Measurements from ENCODE around the gene CD248.
"Not testable (repeated sequence)": the region's sequence is repeated elsewhere in the genome, so short reads cannot be mapped to it uniquely, and the experiment has no call there.

Gene CD248

GRCh38 chr11:66329165-66329673, 12.4 kb upstream of the CD248 start:
- in situ Hi-C loops (cut with HindIII; ENCODE audit: low sequenced_read_pairs), result no loop called here

- in situ Hi-C loops (cut with HindIII; ENCODE audit: low sequenced_read_pairs), result no loop called here
Measured at GRCh38 chr11:66328302-66329144, 11.7 kb upstream of the CD248 start.

- in situ Hi-C loops (cut with HindIII; ENCODE audit: low sequenced_read_pairs), result no loop called here
Measured at GRCh38 chr11:66328031-66328301, 11.1 kb upstream of the CD248 start.

GRCh38 chr11:66327171-66328030, 10.6 kb upstream of the CD248 start:
- in situ Hi-C loops (cut with HindIII; ENCODE audit: low sequenced_read_pairs), result no loop called here

- in situ Hi-C loops (cut with HindIII; ENCODE audit: low sequenced_read_pairs), result no loop called here
Measured at GRCh38 chr11:66326261-66327111, 9.6 kb upstream of the CD248 start.

- in situ Hi-C loops (cut with HindIII; ENCODE audit: low sequenced_read_pairs), result no loop called here
Measured at GRCh38 chr11:66325263-66325671, 8.4 kb upstream of the CD248 start.

- in situ Hi-C loops (cut with HindIII; ENCODE audit: low sequenced_read_pairs), result no loop called here
Measured at GRCh38 chr11:66324664-66325063, 7.8 kb upstream of the CD248 start.

GRCh38 chr11:66323684-66324083, 6.8 kb upstream of the CD248 start:
- in situ Hi-C loops (cut with HindIII; ENCODE audit: low sequenced_read_pairs), result no loop called here

- in situ Hi-C loops (cut with HindIII; ENCODE audit: low sequenced_read_pairs), result no loop called here
Measured at GRCh38 chr11:66322732-66323427, 6.0 kb upstream of the CD248 start.

- in situ Hi-C loops (cut with HindIII; ENCODE audit: low sequenced_read_pairs), result no loop called here
Measured at GRCh38 chr11:66321606-66322005, 4.8 kb upstream of the CD248 start.

- in situ Hi-C loops (cut with HindIII; ENCODE audit: low sequenced_read_pairs), result not testable (repeated sequence)
Measured at GRCh38 chr11:66320748-66321147, 3.9 kb upstream of the CD248 start.

GRCh38 chr11:66320289-66320688, 3.4 kb upstream of the CD248 start:
- in situ Hi-C loops (cut with HindIII; ENCODE audit: low sequenced_read_pairs), result not testable (repeated sequence)

GRCh38 chr11:66318600-66318970, 1.7 kb upstream of the CD248 start:
- in situ Hi-C loops (cut with HindIII; ENCODE audit: low sequenced_read_pairs), result no loop called here

GRCh38 chr11:66317723-66318599, 1.1 kb upstream of the CD248 start:
- in situ Hi-C loops (cut with HindIII; ENCODE audit: low sequenced_read_pairs), result no loop called here

- in situ Hi-C loops (cut with HindIII; ENCODE audit: low sequenced_read_pairs), result no loop called here
Measured at GRCh38 chr11:66317322-66317722, 478 bp upstream of the CD248 start.

GRCh38 chr11:66315921-66316811, 678 bp downstream of the CD248 start:
- in situ Hi-C loops (cut with HindIII; ENCODE audit: low sequenced_read_pairs), result no loop called here

GRCh38 chr11:66315498-66315885, 1.4 kb downstream of the CD248 start:
- in situ Hi-C loops (cut with HindIII; ENCODE audit: low sequenced_read_pairs), result no loop called here

Data from DLD1 (cell line).